Neutrophil (primary cell): Measurements from ENCODE around the gene SDCBP2.

ENCODE experiments used
- H3K27ac ChIP-seq: fragments of 200-600 bp; sonication (generic); 2 replicates; pipeline ENCODE4 v1.5.1; 2016; ENCODE audit warnings: mild to moderate bottlenecking, moderate library complexity
- H3K27me3 ChIP-seq: fragments of 200-600 bp; sonication (generic); 2 replicates; pipeline ENCODE4 v1.6.0; 2016; ENCODE audit warnings: mild to moderate bottlenecking
- H3K36me3 ChIP-seq: fragments of 200-600 bp; sonication (generic); 2 replicates; pipeline ENCODE4 v1.5.1; 2017
- H3K4me1 ChIP-seq, 2 experiments: fragments of 200-600 bp in 1 of 2; sonication (generic) in 1 of 2; 1 replicate in 1 of 2; 2 replicates in 1 of 2; pipeline versions ENCODE4 v1.5.1 to v1.6.1; 2013 to 2016; ENCODE audit warnings: low read depth in 1 of 2, low read length in 1 of 2, mild to moderate bottlenecking in 1 of 2, moderate library complexity in 1 of 2; ENCODE audit not compliant: control insufficient read depth in 1 of 2, insufficient read depth in 1 of 2
- H3K4me3 ChIP-seq, 2 experiments: fragments of 200-600 bp in 1 of 2; sonication (generic) in 1 of 2; 1 replicate in 1 of 2; 2 replicates in 1 of 2; pipeline ENCODE4 v1.5.1; 2013 to 2016; ENCODE audit warnings: low read depth in 1 of 2, low read length in 1 of 2, mild to moderate bottlenecking in 1 of 2, moderate library complexity in 1 of 2
- H3K9me3 ChIP-seq: fragments of 200-600 bp; sonication (generic); 2 replicates; pipeline ENCODE4 v1.5.1; 2016
- TF ChIP-seq, protein P1 (sequence below): fragments of 200-600 bp; sonication (generic); IDR thresholded peaks from 2 replicates; pipeline ENCODE4 v1.5.1; 2016; ENCODE audit warnings: antibody characterized with exemption

Gene SDCBP2

DNA sequence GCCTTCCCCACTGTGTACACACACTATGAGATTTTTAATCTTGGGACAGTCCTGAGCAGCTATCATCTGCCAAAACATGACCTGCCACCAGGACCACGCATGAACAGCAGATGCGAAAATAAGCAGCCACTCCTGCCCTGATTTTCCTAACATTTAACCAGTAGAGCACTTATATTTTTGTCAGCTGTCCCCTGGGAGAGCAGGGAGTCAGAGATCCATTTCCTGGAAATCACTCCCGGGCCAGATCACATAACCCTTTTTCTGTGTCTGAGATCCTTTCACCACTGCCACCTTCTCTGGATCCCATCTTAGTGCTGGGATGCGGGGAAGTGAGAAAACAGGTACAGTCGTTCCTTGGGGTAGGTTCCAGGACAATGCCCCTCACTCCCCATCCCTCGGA lies 5.7 kb downstream of the SDCBP2 start:
- TF ChIP-seq, protein P1, sequence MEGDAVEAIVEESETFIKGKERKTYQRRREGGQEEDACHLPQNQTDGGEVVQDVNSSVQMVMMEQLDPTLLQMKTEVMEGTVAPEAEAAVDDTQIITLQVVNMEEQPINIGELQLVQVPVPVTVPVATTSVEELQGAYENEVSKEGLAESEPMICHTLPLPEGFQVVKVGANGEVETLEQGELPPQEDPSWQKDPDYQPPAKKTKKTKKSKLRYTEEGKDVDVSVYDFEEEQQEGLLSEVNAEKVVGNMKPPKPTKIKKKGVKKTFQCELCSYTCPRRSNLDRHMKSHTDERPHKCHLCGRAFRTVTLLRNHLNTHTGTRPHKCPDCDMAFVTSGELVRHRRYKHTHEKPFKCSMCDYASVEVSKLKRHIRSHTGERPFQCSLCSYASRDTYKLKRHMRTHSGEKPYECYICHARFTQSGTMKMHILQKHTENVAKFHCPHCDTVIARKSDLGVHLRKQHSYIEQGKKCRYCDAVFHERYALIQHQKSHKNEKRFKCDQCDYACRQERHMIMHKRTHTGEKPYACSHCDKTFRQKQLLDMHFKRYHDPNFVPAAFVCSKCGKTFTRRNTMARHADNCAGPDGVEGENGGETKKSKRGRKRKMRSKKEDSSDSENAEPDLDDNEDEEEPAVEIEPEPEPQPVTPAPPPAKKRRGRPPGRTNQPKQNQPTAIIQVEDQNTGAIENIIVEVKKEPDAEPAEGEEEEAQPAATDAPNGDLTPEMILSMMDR: no peak
- Histone ChIP-seq H3K4me3 (no peak overlapping the region), H3K4me1 (peaks cover 37 to 38% of the 10 kb centered on the region in 2 experiments), H3K27ac (peak overlapping the region; percentile 40), H3K27me3 (no peaks in the 10 kb centered on the region), H3K9me3 (no peaks in the 10 kb centered on the region), H3K36me3 (no peaks in the 10 kb centered on the region)

GRCh38 chr20:1322511-1323245 lies 6.3 kb downstream of the SDCBP2 start:
- peak overlapping the region; percentile 40 for H3K27ac ChIP-seq
- TF ChIP-seq, protein P1: no peak
- no peaks in the 10 kb centered on the region for H3K9me3 ChIP-seq
- H3K4me1 ChIP-seq: peaks cover 37 to 38% of the 10 kb centered on the region in 2 experiments
- H3K4me3 ChIP-seq: no peak overlapping the region
- H3K36me3 ChIP-seq: no peaks in the 10 kb centered on the region
- H3K27me3 ChIP-seq: no peaks in the 10 kb centered on the region

GRCh38 chr20:1321654-1321939 lies 7.3 kb downstream of the SDCBP2 start:
- no peak overlapping the region for H3K4me3 ChIP-seq
- H3K36me3 ChIP-seq: no peaks in the 10 kb centered on the region
- peaks cover 36 to 37% of the 10 kb centered on the region in 2 experiments for H3K4me1 ChIP-seq
- no peaks in the 10 kb centered on the region for H3K9me3 ChIP-seq
- no peaks in the 10 kb centered on the region for H3K27me3 ChIP-seq
- no peak overlapping the region for H3K27ac ChIP-seq
- TF ChIP-seq, protein P1: no peak

GRCh38 chr20:1320902-1321653 lies 7.9 kb downstream of the SDCBP2 start:
- H3K27me3 ChIP-seq: no peaks in the 10 kb centered on the region
- TF ChIP-seq, protein P1: no peak
- H3K4me3 ChIP-seq: no peak overlapping the region
- H3K9me3 ChIP-seq: no peaks in the 10 kb centered on the region
- no peak overlapping the region for H3K27ac ChIP-seq
- H3K36me3 ChIP-seq: no peaks in the 10 kb centered on the region
- peaks cover 31 to 32% of the 10 kb centered on the region in 2 experiments for H3K4me1 ChIP-seq

GRCh38 chr20:1320016-1320415 lies 8.9 kb downstream of the SDCBP2 start:
- H3K36me3 ChIP-seq: no peaks in the 10 kb centered on the region
- no peaks in the 10 kb centered on the region for H3K9me3 ChIP-seq
- no peak overlapping the region for H3K27ac ChIP-seq
- H3K27me3 ChIP-seq: no peaks in the 10 kb centered on the region
- TF ChIP-seq, protein P1: no peak
- peaks cover 23 to 25% of the 10 kb centered on the region in 2 experiments for H3K4me1 ChIP-seq
- no peak overlapping the region for H3K4me3 ChIP-seq
